GM13977 (cell line): ENCODE data around the gene PLEKHH1.

Experiments
- DNase-seq: peaks from one replicate; pipeline ENCODE4 v3.0.0; 2012; ENCODE audit warnings: low spot score
- in situ Hi-C: fragments of 300-500 bp; cut with MboI; formaldehyde crosslinking; loops from one replicate; pipeline ENCODE4 v1.12.0; 2022; ENCODE audit warnings: low sequenced_read_pairs, low pct_unique_long_range_greater_than_20kb, mixed read lengths, inconsistent platforms; ENCODE audit not compliant: unreplicated experiment
- TF ChIP-seq, protein P1 (sequence below): IDR thresholded peaks from 2 replicates; pipeline ENCODE4 v1.5.1; 2012; ENCODE audit warnings: mild to moderate bottlenecking, control low read depth; ENCODE audit not compliant: insufficient read depth; ENCODE audit errors: extremely low read depth, missing control alignments

Gene PLEKHH1

GRCh38 chr14:67572608-67573007 lies 39.5 kb downstream of the PLEKHH1 start:
- in situ Hi-C loops = no loop called here
- TF ChIP-seq, protein P1, sequence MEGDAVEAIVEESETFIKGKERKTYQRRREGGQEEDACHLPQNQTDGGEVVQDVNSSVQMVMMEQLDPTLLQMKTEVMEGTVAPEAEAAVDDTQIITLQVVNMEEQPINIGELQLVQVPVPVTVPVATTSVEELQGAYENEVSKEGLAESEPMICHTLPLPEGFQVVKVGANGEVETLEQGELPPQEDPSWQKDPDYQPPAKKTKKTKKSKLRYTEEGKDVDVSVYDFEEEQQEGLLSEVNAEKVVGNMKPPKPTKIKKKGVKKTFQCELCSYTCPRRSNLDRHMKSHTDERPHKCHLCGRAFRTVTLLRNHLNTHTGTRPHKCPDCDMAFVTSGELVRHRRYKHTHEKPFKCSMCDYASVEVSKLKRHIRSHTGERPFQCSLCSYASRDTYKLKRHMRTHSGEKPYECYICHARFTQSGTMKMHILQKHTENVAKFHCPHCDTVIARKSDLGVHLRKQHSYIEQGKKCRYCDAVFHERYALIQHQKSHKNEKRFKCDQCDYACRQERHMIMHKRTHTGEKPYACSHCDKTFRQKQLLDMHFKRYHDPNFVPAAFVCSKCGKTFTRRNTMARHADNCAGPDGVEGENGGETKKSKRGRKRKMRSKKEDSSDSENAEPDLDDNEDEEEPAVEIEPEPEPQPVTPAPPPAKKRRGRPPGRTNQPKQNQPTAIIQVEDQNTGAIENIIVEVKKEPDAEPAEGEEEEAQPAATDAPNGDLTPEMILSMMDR = no peak
- DNase-seq = no peak

- in situ Hi-C loops = no loop called here
- no peak for DNase-seq
- TF ChIP-seq, protein P1 = no peak
Observed at GRCh38 chr14:67573228-67574010, 40.3 kb downstream of the PLEKHH1 start.

DNA sequence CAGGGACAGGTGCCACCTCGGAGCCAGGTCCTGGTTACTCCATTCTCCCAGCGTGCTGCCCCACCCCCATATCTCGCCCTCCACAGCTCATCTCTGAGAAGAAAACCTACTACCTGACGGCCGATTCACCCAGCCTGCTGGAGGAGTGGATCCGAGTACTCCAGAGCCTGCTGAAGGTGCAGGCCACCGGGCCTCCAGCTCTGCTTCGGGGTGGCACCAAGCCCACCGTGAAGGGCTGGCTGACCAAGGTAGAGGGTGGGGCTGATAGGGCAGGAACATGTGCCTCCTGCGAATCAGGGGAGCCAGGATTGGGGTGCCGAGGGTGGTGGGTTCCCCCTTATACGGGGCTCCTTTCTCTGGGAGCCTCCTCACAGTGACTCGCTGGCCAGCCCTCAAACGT lies 41.1 kb downstream of the PLEKHH1 start:
- DNase-seq = no peak
- TF ChIP-seq, protein P1 = no peak
- in situ Hi-C loops = no loop called here

DNA sequence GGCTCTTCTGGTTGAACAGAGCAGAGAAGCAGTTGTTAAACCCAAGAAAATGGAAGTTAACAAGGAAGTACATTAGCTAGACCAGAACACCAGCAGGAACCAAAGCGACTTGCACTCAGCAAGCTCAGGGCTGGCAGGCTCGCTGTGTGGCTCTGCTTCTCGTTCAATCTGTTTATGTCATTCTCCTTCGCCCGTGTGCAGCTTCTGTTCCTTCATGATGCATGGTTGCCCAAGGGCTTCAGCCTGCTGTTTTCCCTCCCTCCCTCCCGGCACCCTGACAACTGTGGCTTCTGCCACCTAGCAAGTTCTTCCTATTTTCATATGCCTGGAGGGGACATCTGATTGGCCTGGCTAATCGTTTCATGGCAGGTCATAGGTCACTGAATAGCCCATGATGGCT lies 41.7 kb downstream of the PLEKHH1 start:
- DNase-seq = no peak
- in situ Hi-C loops = no loop called here
- TF ChIP-seq, protein P1 = no peak

DNA sequence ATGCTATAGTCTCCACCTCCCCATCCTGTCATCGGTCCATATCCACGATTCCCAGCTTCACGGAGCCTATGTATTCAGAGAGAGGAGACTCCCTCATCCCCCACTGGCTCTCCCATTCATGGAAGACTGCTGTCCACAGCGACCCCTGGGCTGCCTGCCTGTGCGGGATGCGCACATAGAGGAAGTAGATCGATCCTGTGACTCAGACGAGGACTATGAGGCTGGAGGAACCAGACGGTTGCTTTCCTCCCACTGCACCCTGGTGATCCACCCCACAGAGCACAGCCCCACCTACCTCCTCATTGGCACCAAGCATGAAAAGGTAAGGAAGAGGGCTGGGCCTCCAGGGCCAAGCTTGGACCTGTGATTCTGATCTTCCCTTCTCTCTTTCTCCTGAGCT lies 42.6 kb downstream of the PLEKHH1 start:
- DNase-seq = no peak
- in situ Hi-C loops = no loop called here
- TF ChIP-seq, protein P1 = no peak

DNA sequence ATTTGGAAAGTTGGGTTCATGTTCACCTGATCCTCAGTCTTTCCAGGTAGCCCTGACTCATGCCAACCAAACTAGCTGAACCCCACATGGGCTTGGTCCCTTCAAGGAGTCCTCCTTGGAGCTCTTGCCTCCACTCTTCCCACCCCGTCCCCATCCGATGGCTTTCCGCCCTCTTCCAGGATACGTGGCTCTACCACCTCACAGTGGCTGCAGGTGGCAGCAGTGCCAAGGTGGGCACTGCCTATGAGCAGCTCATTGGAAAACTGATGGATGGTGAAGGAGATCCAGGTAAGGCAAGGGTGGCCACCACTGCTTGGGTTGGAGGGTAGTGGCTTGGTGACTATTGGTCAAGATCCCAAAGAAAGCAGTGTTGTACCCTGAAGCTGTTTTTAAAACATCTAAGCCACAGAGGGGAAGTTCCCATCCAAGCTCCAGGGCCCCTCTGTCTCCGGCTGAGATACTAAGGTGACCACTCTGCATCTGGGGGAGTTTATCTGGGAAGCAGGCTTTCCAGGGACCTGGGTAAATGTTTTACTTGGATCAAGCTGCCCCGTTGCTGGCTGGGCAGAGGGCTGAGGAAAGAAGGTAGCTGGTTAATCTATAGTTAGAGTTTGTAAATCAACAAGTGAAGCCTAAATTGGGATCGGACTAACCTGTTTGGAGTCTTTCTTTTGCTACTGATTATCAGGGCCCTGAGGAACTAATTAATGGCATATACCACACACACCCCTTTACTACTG lies 43.3 kb downstream of the PLEKHH1 start:
- no peak for DNase-seq
- TF ChIP-seq, protein P1 = no peak
- in situ Hi-C loops = no loop called here
